GM12878 (cell line): Measurements from ENCODE around the gene BNC2. TPM values are rescaled to one million over a fixed set of nuclear protein-coding genes. Genes with fewer than 3 reads are reported as not detected.

Source experiments
- ATAC-seq: fragments of 200-7000 bp; cut with Tn5 transposase; 3 replicates; pipeline ENCODE4 v1.9.1; 2020; ENCODE audit warnings: mild to moderate bottlenecking, moderate library complexity
- BruUV-seq: library from RNA; stranded (reverse); fragments of 400-500 nt; replicated peaks from 2 replicates; lab custom pipeline; 2021; lab: Mats Ljungman, UMichigan
- CTCF ChIA-PET: fragments of 300-600 bp; sonication (Branson Sonifier 250); formaldehyde crosslinking; extraction: SDS; loops from one replicate; lab custom pipeline; 2021; ENCODE audit warnings: inconsistent platforms; lab: Yijun Ruan, JAX
- POLR2A ChIA-PET: fragments of 350-600 bp; formaldehyde crosslinking; extraction: SDS; loops from one replicate; lab custom pipeline; 2021; ENCODE audit warnings: inconsistent platforms; lab: Charles Lee
- RAD21 ChIA-PET: fragments of 300-600 bp; sonication (Branson Sonifier 250); formaldehyde crosslinking; loops from one replicate; lab custom pipeline; 2023; ENCODE audit warnings: antibody characterized with exemption; ENCODE audit not compliant: unreplicated experiment; lab: Charles Lee
- SMC1A ChIA-PET: fragments of 300-600 bp; sonication (Branson Sonifier 250); formaldehyde crosslinking; loops from one replicate; lab custom pipeline; 2023; ENCODE audit not compliant: unreplicated experiment, uncharacterized antibody; lab: Charles Lee
- DNase-seq: peaks from one replicate; pipeline ENCODE4 v3.0.0-alpha.2; 2011; ENCODE audit warnings: low read depth, low spot score
- FAIRE-seq: peaks from 3 replicates; lab custom pipeline; 2011; peaks lifted over from hg19 to GRCh38; lab: Jason Lieb, UNC
- H2AFZ ChIP-seq: 2 replicates; pipeline ENCODE4 v1.6.0; 2011; ENCODE audit warnings: low read depth, low read length, control low read depth; ENCODE audit not compliant: control insufficient read depth
- H3K27ac ChIP-seq: 2 replicates; pipeline ENCODE4 v1.5.1; 2011; ENCODE audit warnings: control low read depth; ENCODE audit not compliant: control insufficient read depth, insufficient read depth
- H3K27me3 ChIP-seq, 2 experiments: replicated peaks in 1 of 2; 2 replicates each; pipeline versions ENCODE4 v1.6.0 to v1.6.1; 2011; ENCODE audit warnings: low read length in 1 of 2; ENCODE audit not compliant: control insufficient read depth in 2 of 2, insufficient read depth in 2 of 2
- H3K36me3 ChIP-seq, 2 experiments: 2 replicates each; pipeline ENCODE4 v1.5.1; 2011; ENCODE audit warnings: low read length in 1 of 2; ENCODE audit not compliant: control insufficient read depth in 2 of 2, insufficient read depth in 2 of 2
- H3K4me1 ChIP-seq: 2 replicates; pipeline ENCODE4 v1.6.1; 2011; ENCODE audit warnings: mild to moderate bottlenecking, low read length, moderate library complexity, mixed read lengths; ENCODE audit not compliant: control insufficient read depth, insufficient read depth
- H3K4me2 ChIP-seq: 2 replicates; pipeline ENCODE4 v1.6.0; 2011; ENCODE audit warnings: control low read depth; ENCODE audit not compliant: control insufficient read depth, insufficient read depth
- H3K4me3 ChIP-seq: fragments of 200-600 bp; sonication (generic); 2 replicates; pipeline ENCODE4 v1.5.1; 2016
- H3K79me2 ChIP-seq: 2 replicates; pipeline ENCODE4 v1.6.0; 2011; ENCODE audit warnings: low read length; ENCODE audit not compliant: control insufficient read depth, insufficient read depth
- H3K9ac ChIP-seq: 2 replicates; pipeline ENCODE4 v1.8.0; 2011; ENCODE audit warnings: low read length, control low read depth, mixed read lengths; ENCODE audit not compliant: control insufficient read depth, insufficient read depth
- H3K9me3 ChIP-seq: replicated peaks from 3 replicates; pipeline ENCODE4 v1.5.1; 2011; ENCODE audit warnings: mild to moderate bottlenecking, low read length; ENCODE audit not compliant: control insufficient read depth, insufficient read depth
- H4K20me1 ChIP-seq: 2 replicates; pipeline ENCODE4 v1.6.0; 2011; ENCODE audit not compliant: control insufficient read depth, insufficient read depth
- EED ChIP-seq: sonication (generic); IDR thresholded peaks from 2 replicates; pipeline ENCODE4 v1.6.1; 2016; ENCODE audit warnings: antibody characterized with exemption, low read depth
- ESRRA ChIP-seq: IDR thresholded peaks from 2 replicates; pipeline ENCODE4 v1.6.1; 2012; ENCODE audit warnings: mild to moderate bottlenecking, low read length, improper control_type of control experiment
- NFIC ChIP-seq: IDR thresholded peaks from 2 replicates; pipeline ENCODE4 v1.6.1; 2012; ENCODE audit warnings: low read depth, mild to moderate bottlenecking, inconsistent platforms, low read length, moderate library complexity
- NFXL1 ChIP-seq: fragments of 450-650 bp; IDR thresholded peaks from 2 replicates; pipeline ENCODE4 v1.6.1; 2017; ENCODE audit warnings: antibody characterized with exemption, mild to moderate bottlenecking, borderline replicate concordance
- NFYA ChIP-seq: IDR thresholded peaks from 2 replicates; pipeline ENCODE4 v1.6.1; 2011; ENCODE audit warnings: low read depth, mild to moderate bottlenecking, low read length, improper control_type of control experiment, borderline replicate concordance
- PRDM15 ChIP-seq: fragments of 450-650 bp; formaldehyde crosslinking; IDR thresholded peaks from 2 replicates; pipeline ENCODE4 v1.4.0; 2020; ENCODE audit warnings: mild to moderate bottlenecking, moderate library complexity
- ZNF217 ChIP-seq: fragments of 450-650 bp; IDR thresholded peaks from 2 replicates; pipeline ENCODE4 v1.6.1; 2017; ENCODE audit warnings: antibody characterized with exemption, mild to moderate bottlenecking
- whole genome bisulfite sequencing: methylation state at CpG from one replicate; pipeline ENCODE4 v1.1.6; 2016; ENCODE audit warnings: low lambda C conversion rate; ENCODE audit not compliant: insufficient replicate concordance, insufficient coverage; ENCODE audit errors: missing lambda C conversion rate; 5-methylcytosine and 5-hydroxymethylcytosine counted together
- in situ Hi-C: fragments of 300-500 bp; cut with MboI; formaldehyde crosslinking; loops from 9 replicates; pipeline ENCODE4 v1.14.3; 2018; ENCODE audit warnings: mixed read lengths
- intact Hi-C: fragments of 100-400 bp; cut with micrococcal nuclease; formaldehyde crosslinking; loops from one replicate; pipeline ENCODE4 v1.14.2; 2022; ENCODE audit not compliant: unreplicated experiment
- polyA plus RNA-seq, 11 experiments: library from polyadenylated mRNA; depleted of rRNA in 4 of 11; unstranded in 6 of 11; stranded (reverse) in 5 of 11; fragments of >200 nt; fragmentation: Nextera tagmentation in 4 of 11; fragmentation: Illumina TruSeq in 1 of 11; extraction: Ambion mirVana in 4 of 11; extraction: Trizol in 1 of 11; gene quantifications; 1 replicate in 1 of 11; 2 replicates in 10 of 11; pipeline versions ENCODE4 v1.2.1 to v1.2.3, GENCODE V29; 2011 to 2016; ENCODE audit warnings: inconsistent platforms in 2 of 11, missing spikeins in 2 of 11, low read depth in 1 of 11
- total RNA-seq, 4 experiments: library from RNA; depleted of rRNA in 3 of 4; stranded (reverse); fragments of >200 nt in 3 of 4; fragmentation: Illumina TruSeq in 1 of 4; extraction: Trizol in 1 of 4; gene quantifications; 2 replicates each; pipeline versions ENCODE4 v1.2.1 to v1.2.3, GENCODE V29; 2013 to 2021
- TF ChIP-seq, protein P1 (sequence below): fragments of 450-650 bp; formaldehyde crosslinking; IDR thresholded peaks from 2 replicates; pipeline ENCODE4 v1.4.0; 2022; ENCODE audit warnings: mild to moderate bottlenecking, moderate library complexity
- TF ChIP-seq, protein P2 (sequence below): fragments of 450-650 bp; IDR thresholded peaks from 2 replicates; pipeline ENCODE4 v1.6.1; 2017; ENCODE audit warnings: borderline replicate concordance

The BNC2 gene
- total and polyA plus RNA-seq, 10 of the 15 experiments (the other 5 are each of a cell fraction or from before 2014, with no cell fraction given), result 0.05 to 14.5 (median 0.26) TPM

- TF ChIP-seq, protein P1, sequence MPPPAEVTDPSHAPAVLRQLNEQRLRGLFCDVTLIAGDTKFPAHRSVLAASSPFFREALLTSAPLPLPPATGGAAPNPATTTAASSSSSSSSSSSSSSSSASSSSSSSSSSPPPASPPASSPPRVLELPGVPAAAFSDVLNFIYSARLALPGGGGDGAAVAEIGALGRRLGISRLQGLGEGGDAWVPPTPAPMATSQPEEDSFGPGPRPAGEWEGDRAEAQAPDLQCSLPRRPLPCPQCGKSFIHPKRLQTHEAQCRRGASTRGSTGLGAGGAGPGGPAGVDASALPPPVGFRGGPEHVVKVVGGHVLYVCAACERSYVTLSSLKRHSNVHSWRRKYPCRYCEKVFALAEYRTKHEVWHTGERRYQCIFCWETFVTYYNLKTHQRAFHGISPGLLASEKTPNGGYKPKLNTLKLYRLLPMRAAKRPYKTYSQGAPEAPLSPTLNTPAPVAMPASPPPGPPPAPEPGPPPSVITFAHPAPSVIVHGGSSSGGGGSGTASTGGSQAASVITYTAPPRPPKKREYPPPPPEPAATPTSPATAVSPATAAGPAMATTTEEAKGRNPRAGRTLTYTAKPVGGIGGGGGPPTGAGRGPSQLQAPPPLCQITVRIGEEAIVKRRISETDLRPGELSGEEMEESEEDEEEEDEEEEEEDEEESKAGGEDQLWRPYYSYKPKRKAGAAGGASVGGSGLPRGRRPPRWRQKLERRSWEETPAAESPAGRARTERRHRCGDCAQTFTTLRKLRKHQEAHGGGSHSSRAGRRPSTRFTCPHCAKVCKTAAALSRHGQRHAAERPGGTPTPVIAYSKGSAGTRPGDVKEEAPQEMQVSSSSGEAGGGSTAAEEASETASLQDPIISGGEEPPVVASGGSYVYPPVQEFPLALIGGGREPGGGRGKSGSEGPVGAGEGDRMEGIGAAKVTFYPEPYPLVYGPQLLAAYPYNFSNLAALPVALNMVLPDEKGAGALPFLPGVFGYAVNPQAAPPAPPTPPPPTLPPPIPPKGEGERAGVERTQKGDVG (CRISPR knock-in tag), result no peak
- TF ChIP-seq, all 136 proteins: peak for 0
These were observed 431 bp downstream of the BNC2 start (continued) for GRCh38 chr9:16869882-16870595.

DNA sequence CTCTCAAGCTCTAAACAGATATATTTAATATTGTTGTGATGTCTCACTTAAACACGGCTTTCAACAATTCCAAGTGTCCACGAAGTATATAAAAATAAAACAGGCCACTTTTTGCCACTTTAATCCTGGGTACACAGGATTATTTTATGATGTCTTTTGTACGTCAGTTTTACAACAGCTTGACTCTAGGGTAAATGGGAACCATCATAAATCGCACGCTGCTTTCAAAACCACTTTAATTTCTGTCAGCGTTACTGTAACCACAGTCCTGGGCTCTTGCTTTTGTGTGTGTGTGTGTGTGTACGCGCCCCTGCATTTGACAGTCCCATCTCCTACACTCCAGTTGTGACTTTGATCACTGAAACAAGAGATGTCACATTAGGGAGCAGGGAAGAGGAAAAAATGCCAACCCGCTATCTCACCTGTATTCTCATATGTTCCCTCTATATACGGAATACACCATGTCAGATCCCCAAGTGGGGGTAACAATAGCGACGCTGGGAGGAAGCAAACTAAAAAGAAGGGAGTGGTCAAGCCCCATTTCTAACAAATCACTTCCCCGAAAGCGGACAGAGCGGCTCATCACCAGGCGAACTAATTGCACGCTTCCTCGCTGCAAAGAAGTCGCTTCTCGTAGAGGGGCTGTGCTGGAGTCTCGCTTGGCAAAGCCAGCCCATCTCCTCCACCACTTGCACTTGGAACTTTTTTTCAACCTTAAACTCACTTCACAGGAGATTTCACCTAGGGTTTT is 1.2 kb downstream of the BNC2 start:
- Histone ChIP-seq H3K9ac (no peak overlapping the region), H4K20me1 (no peaks in the 10 kb centered on the region), H3K27ac (no peak overlapping the region), H3K4me1 (no peaks in the 10 kb centered on the region), H3K4me2 (no peak overlapping the region), H3K9me3 (no peaks in the 10 kb centered on the region; the same call in 2 of the 3 replicates), H3K36me3 (no peaks in the 10 kb centered on the region), H3K4me3 (no peak overlapping the region), H3K79me2 (no peaks in the 10 kb centered on the region), H3K27me3 (no peaks in the 10 kb centered on the region; a peak in 1 of 4 replicates), H2AFZ (no peak overlapping the region)
- ChIA-PET RAD21 (no interaction called here), CTCF (no interaction called here), SMC1A (no interaction called here), POLR2A (no interaction called here)
- intact Hi-C loops (no loop called here), in situ Hi-C loops (no loop called here)
- no peak for DNase-seq
- peak; percentile 24; the same call in 2 of the 3 replicates for ATAC-seq
- BruUV-seq, result no TSS peak
- WGBS, result 13% methylated on average over 21 of the region's 21 CpGs
- FAIRE-seq, result no peak
- TF ChIP-seq PRDM15 (CRISPR knock-in tag), result no peak
- no peak for TF ChIP-seq ZNF217
- no peak for TF ChIP-seq ESRRA
- TF ChIP-seq EED, result no peak
- TF ChIP-seq NFIC, result no peak
- TF ChIP-seq NFXL1, result no peak
- TF ChIP-seq, protein P2, sequence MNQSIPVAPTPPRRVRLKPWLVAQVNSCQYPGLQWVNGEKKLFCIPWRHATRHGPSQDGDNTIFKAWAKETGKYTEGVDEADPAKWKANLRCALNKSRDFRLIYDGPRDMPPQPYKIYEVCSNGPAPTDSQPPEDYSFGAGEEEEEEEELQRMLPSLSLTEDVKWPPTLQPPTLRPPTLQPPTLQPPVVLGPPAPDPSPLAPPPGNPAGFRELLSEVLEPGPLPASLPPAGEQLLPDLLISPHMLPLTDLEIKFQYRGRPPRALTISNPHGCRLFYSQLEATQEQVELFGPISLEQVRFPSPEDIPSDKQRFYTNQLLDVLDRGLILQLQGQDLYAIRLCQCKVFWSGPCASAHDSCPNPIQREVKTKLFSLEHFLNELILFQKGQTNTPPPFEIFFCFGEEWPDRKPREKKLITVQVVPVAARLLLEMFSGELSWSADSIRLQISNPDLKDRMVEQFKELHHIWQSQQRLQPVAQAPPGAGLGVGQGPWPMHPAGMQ, result no peak
- no peak for TF ChIP-seq NFYA
